Retina (tissue), 1 donor: Measurements from ENCODE around the gene GNAO1.

ENCODE experiments used
- DNase-seq: peaks from one replicate; pipeline ENCODE4 v3.0.0-alpha.2; 2016

Gene GNAO1

GRCh38 chr16:56294579-56294978, 103.3 kb downstream of the GNAO1 start:
- no peak for DNase-seq

- no peak for DNase-seq
Observed at GRCh38 chr16:56295059-56295665, 103.9 kb downstream of the GNAO1 start.

GRCh38 chr16:56295739-56296527, 104.6 kb downstream of the GNAO1 start:
- no peak for DNase-seq

- DNase-seq: no peak
Observed at GRCh38 chr16:56297684-56298083, 106.4 kb downstream of the GNAO1 start.

GRCh38 chr16:56298116-56298515, 106.8 kb downstream of the GNAO1 start:
- no peak for DNase-seq

- DNase-seq: no peak
Observed at GRCh38 chr16:56298948-56299596, 107.8 kb downstream of the GNAO1 start.

- no peak for DNase-seq
Observed at GRCh38 chr16:56300242-56300623, 108.9 kb downstream of the GNAO1 start.

GRCh38 chr16:56300891-56301850, 109.9 kb downstream of the GNAO1 start:
- no peak for DNase-seq

- no peak for DNase-seq
Observed at GRCh38 chr16:56302506-56302905, 111.2 kb downstream of the GNAO1 start.

- DNase-seq: no peak
Observed at GRCh38 chr16:56303066-56303715, 111.9 kb downstream of the GNAO1 start.

GRCh38 chr16:56303880-56304279, 112.6 kb downstream of the GNAO1 start:
- no peak for DNase-seq

- DNase-seq: no peak
Observed at GRCh38 chr16:56305956-56306565, 114.8 kb downstream of the GNAO1 start.

GRCh38 chr16:56306690-56307533, 115.6 kb downstream of the GNAO1 start:
- DNase-seq: no peak

- DNase-seq: no peak
Observed at GRCh38 chr16:56307534-56307873, 116.2 kb downstream of the GNAO1 start.

GRCh38 chr16:56309008-56309407, 117.7 kb downstream of the GNAO1 start:
- DNase-seq: no peak

GRCh38 chr16:56310690-56311089, 119.4 kb downstream of the GNAO1 start:
- DNase-seq: no peak

GRCh38 chr16:56311208-56312027, 120.1 kb downstream of the GNAO1 start:
- no peak for DNase-seq

- DNase-seq: no peak
Observed at GRCh38 chr16:56312028-56312300, 120.7 kb downstream of the GNAO1 start.

- DNase-seq: no peak
Observed at GRCh38 chr16:56312556-56312955, 121.3 kb downstream of the GNAO1 start.

GRCh38 chr16:56314244-56314850, 123.1 kb downstream of the GNAO1 start:
- no peak for DNase-seq
